ENCODE results near the gene MED12L. TPM values are rescaled to one million over a fixed set of nuclear protein-coding genes. Genes with fewer than 3 reads are reported as not detected.

Gene MED12L
- total RNA-seq, 1 donor: 2.2 TPM

DNA sequence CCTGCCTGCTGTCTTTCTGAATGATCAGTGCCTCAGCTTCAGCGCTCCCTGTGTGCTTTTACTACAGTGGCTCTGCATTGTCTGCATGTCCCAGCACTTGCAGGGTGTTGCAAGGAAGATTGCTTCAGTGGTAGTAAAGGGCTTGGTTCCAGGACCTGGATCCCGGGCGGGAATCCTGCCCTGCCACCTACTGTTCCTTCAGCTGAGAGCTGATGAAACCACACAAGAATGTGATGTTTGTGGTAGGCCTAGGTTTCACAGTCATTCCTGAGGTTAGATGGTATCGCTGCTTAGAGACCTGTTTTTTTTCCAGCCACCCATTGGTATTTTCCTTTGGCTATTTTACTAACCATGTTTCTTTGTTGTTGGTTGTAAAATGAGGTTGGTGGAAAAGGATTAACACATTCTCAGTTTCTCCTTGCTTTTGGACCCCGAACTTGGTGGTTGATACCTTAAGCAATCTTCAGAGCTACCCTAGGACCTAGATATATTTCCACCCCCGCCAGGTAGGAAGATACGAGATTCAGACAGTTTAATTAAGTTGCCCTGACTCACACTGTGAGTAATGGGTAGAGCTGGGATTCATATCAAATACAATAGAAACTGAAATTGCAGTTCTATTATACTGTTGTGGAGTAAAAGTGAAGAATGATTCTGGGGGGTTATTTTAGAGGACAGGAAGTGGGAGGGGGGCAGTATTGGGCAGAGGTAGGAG, 219.8 kb downstream of the MED12L start:
- Histone ChIP-seq H3K4me2 (ENCODE audit: insufficient read depth, low read length) (peak overlapping the region; percentile 61), H3K27ac (ENCODE audit: low read depth, low read length) (peak overlapping the region; percentile 56), H3K4me1 (ENCODE audit: insufficient read depth, low read length) (peaks cover 40% of the 10 kb centered on the region), H2AFZ (ENCODE audit: low read length) (no peak overlapping the region), H3K9me3 (ENCODE audit: low read depth, low read length) (no peaks in the 10 kb centered on the region), H3K36me3 (ENCODE audit: insufficient read depth, low read length) (no peaks in the 10 kb centered on the region), H3K27me3 (ENCODE audit: insufficient read depth, low read length) (peaks cover under 1% of the 10 kb centered on the region), H3K4me3 (ENCODE audit: insufficient read depth, low read length) (peak overlapping the region; percentile 18), H4K20me1 (ENCODE audit: insufficient read depth, low read length) (no peaks in the 10 kb centered on the region), H3K79me2 (ENCODE audit: insufficient read depth, low read length) (no peaks in the 10 kb centered on the region)
- TF ChIP-seq, protein P1, sequence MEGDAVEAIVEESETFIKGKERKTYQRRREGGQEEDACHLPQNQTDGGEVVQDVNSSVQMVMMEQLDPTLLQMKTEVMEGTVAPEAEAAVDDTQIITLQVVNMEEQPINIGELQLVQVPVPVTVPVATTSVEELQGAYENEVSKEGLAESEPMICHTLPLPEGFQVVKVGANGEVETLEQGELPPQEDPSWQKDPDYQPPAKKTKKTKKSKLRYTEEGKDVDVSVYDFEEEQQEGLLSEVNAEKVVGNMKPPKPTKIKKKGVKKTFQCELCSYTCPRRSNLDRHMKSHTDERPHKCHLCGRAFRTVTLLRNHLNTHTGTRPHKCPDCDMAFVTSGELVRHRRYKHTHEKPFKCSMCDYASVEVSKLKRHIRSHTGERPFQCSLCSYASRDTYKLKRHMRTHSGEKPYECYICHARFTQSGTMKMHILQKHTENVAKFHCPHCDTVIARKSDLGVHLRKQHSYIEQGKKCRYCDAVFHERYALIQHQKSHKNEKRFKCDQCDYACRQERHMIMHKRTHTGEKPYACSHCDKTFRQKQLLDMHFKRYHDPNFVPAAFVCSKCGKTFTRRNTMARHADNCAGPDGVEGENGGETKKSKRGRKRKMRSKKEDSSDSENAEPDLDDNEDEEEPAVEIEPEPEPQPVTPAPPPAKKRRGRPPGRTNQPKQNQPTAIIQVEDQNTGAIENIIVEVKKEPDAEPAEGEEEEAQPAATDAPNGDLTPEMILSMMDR (IDR thresholded peaks at IDR 0.05; ENCODE audit: extremely low read depth, low read depth, low read length): peak; percentile 29
- DNase-seq (ENCODE audit: insufficient read length, low spot score, missing footprints): peak; percentile 92

GRCh38 chr3:151305775-151306151, 220.3 kb downstream of the MED12L start:
- Histone ChIP-seq H3K79me2 (ENCODE audit: insufficient read depth, low read length) (no peaks in the 10 kb centered on the region), H3K9me3 (ENCODE audit: low read depth, low read length) (no peaks in the 10 kb centered on the region), H3K27me3 (ENCODE audit: insufficient read depth, low read length) (no peaks in the 10 kb centered on the region), H3K4me2 (ENCODE audit: insufficient read depth, low read length) (peak overlapping the region; percentile 61), H3K4me1 (ENCODE audit: insufficient read depth, low read length) (peaks cover 40% of the 10 kb centered on the region), H3K27ac (ENCODE audit: low read depth, low read length) (peak overlapping the region; percentile 56), H4K20me1 (ENCODE audit: insufficient read depth, low read length) (no peaks in the 10 kb centered on the region), H3K4me3 (ENCODE audit: insufficient read depth, low read length) (peak overlapping the region; percentile 18), H2AFZ (ENCODE audit: low read length) (no peak overlapping the region), H3K36me3 (ENCODE audit: insufficient read depth, low read length) (no peaks in the 10 kb centered on the region)
- TF ChIP-seq, protein P1 (IDR thresholded peaks at IDR 0.05; ENCODE audit: extremely low read depth, low read depth, low read length): no peak
- no peak for DNase-seq (ENCODE audit: insufficient read length, low spot score, missing footprints)

GRCh38 chr3:151306168-151306810, 220.8 kb downstream of the MED12L start:
- Histone ChIP-seq H3K9me3 (ENCODE audit: low read depth, low read length) (no peaks in the 10 kb centered on the region), H4K20me1 (ENCODE audit: insufficient read depth, low read length) (no peaks in the 10 kb centered on the region), H3K27me3 (ENCODE audit: insufficient read depth, low read length) (no peaks in the 10 kb centered on the region), H3K4me3 (ENCODE audit: insufficient read depth, low read length) (no peak overlapping the region), H2AFZ (ENCODE audit: low read length) (no peak overlapping the region), H3K36me3 (ENCODE audit: insufficient read depth, low read length) (no peaks in the 10 kb centered on the region), H3K79me2 (ENCODE audit: insufficient read depth, low read length) (no peaks in the 10 kb centered on the region), H3K27ac (ENCODE audit: low read depth, low read length) (peak overlapping the region; percentile 56), H3K4me1 (ENCODE audit: insufficient read depth, low read length) (peaks cover 38% of the 10 kb centered on the region), H3K4me2 (ENCODE audit: insufficient read depth, low read length) (peak overlapping the region; percentile 61)
- TF ChIP-seq, protein P1 (IDR thresholded peaks at IDR 0.05; ENCODE audit: extremely low read depth, low read depth, low read length): no peak
- DNase-seq (ENCODE audit: insufficient read length, low spot score, missing footprints): no peak

GRCh38 chr3:151307131-151307530, 221.7 kb downstream of the MED12L start:
- H3K79me2 ChIP-seq (ENCODE audit: insufficient read depth, low read length): no peaks in the 10 kb centered on the region
- TF ChIP-seq, protein P1 (IDR thresholded peaks at IDR 0.05; ENCODE audit: extremely low read depth, low read depth, low read length): no peak
- no peak overlapping the region for H3K4me3 ChIP-seq (ENCODE audit: insufficient read depth, low read length)
- no peaks in the 10 kb centered on the region for H3K9me3 ChIP-seq (ENCODE audit: low read depth, low read length)
- no peak overlapping the region for H3K4me2 ChIP-seq (ENCODE audit: insufficient read depth, low read length)
- no peak for DNase-seq (ENCODE audit: insufficient read length, low spot score, missing footprints)
- no peak overlapping the region for H3K27ac ChIP-seq (ENCODE audit: low read depth, low read length)
- no peaks in the 10 kb centered on the region for H3K27me3 ChIP-seq (ENCODE audit: insufficient read depth, low read length)
- H3K4me1 ChIP-seq (ENCODE audit: insufficient read depth, low read length): peaks cover 30% of the 10 kb centered on the region
- no peak overlapping the region for H2AFZ ChIP-seq (ENCODE audit: low read length)
- H3K36me3 ChIP-seq (ENCODE audit: insufficient read depth, low read length): no peaks in the 10 kb centered on the region
- H4K20me1 ChIP-seq (ENCODE audit: insufficient read depth, low read length): no peaks in the 10 kb centered on the region
